Ramos (cell line): Measurements from ENCODE around the gene RHOH.

Experiments
- in situ Hi-C: fragments of 300-500 bp; cut with MboI; formaldehyde crosslinking; loops from one replicate; pipeline ENCODE4 v1.14.3; 2022; ENCODE audit warnings: low sequenced_read_pairs; ENCODE audit not compliant: unreplicated experiment

RHOH gene

DNA sequence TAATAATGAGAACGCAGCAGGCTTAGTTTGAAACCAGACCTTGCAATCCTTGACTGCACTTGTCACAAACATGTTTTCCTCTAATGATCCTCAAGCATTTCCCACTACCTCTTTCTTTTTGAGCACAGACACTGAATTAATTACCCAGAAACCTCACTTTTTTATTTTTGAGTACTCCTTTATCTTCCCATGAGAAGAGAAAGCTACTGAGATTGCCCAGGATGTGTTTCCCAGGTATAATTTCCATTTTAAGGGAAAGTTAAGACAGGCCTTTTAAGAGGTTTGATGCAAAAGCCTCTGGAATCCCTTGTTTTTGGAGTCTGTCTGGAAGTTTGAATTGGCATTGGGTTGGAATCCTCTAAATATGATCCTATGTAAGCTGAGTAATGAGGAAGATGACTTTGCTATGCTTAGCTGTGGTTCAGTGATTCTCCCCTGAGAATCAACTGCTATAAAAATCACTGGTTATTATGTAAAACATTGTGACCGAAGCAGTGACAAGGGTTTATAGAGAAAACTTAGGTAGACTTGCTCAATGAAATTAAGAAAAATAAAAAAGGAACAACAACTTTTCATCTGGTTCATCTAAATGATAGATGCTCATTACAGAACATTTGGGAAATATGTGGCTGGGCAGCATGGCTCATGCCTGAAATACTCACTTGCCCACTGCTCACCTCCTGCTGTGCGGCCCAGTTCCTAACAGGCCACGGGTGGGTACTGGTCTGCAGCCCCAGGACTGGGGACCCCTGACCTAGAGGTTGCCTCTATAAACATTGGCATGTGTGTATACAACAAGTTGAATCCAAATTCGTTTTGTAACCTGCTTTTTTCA, 10.8 kb upstream of the RHOH start:
- in situ Hi-C loops: loop anchor here (10.0 to 25.0 kb wide), 3 partner anchors 801 to 1424 kb away; partner anchors contain the start of gene RFC1

DNA sequence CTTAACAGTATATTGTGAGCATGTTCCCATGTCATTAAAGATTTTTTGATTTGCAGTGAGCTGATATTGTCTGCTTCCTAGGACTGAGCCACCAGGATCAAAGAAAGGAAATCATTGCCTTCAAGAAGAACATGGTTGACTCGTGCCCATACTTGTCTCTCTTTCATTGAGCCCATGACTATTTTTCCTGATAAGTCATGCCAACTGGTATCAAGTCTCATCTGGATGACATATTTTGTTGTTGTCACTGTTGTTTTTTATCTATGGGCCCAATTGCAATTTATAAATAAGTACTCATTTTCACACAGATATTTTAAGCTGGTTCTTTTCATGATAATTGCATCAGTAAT, 10.2 kb upstream of the RHOH start:
- in situ Hi-C loops: loop anchor here (10.0 to 25.0 kb wide), 3 partner anchors 801 to 1424 kb away; partner anchors contain the start of gene RFC1

DNA sequence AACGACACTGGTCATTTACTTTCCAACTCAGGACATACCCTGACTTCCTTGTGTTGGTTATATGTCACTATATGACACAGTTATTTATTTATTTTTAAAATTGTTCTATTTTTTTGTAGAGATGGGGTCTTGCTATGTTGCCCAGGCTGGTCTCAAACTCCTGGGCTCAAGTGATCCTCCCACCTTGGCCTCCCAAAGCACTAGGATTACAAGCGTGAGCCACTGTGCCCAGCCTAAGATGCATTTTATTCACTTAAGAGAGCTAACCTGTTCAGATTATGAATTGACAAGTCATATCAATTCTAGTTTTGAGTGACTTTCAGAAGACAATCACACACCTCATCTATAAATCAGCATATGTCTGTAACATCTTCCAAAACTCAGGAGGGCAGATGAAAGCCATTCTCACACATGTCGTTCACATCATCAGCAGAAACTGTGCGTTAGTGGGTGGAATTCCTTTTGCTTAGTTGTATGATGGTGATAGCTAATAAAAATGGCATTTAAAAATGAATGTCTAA, 9.4 kb upstream of the RHOH start:
- in situ Hi-C loops: loop anchor here (10.0 to 25.0 kb wide), 3 partner anchors 800 to 1425 kb away; partner anchors contain the start of gene RFC1

DNA sequence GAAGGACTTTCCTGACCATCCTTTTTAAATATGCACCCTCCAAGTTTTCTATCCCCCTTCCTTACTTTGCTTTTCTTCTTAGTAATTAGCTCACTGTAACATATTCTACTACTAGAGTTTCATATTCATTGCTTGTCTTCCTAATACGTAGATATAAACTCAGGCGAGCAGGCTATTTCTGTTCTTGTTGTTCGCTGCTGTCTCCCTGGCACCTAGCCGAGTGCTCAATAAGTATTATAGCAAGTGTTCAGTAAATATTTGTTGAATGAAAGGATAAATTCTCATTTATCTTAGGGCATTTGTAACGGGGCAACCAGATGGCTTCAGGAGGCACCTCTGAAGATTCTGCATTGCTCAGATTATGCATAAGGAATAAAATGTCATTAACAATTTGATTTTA, 6.8 kb upstream of the RHOH start:
- in situ Hi-C loops: loop anchor here (25.0 kb wide), 2 partner anchors 797 to 1428 kb away; no protein-coding TSS in a partner anchor

DNA sequence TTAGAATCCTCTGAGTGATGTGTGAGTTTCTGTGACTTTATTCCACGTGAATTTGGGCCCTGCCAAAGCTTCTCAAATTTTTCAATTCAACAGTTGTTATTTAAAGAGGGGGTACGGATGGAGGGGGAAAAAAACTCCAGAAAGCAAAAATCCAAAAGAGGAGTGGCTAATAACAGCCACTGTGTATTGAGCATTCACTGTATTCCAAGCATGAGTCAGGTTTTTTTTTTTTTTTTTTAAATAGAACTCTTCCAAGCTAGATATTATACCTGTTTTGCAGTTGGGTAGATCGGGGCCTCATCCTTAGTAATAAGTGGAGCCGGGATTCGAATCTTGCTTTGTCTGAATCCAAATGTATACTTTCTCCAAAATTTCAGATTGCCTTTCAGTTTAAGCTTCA, 6.4 kb upstream of the RHOH start:
- in situ Hi-C loops: loop anchor here (25.0 kb wide), 2 partner anchors 797 to 1428 kb away; no protein-coding TSS in a partner anchor

DNA sequence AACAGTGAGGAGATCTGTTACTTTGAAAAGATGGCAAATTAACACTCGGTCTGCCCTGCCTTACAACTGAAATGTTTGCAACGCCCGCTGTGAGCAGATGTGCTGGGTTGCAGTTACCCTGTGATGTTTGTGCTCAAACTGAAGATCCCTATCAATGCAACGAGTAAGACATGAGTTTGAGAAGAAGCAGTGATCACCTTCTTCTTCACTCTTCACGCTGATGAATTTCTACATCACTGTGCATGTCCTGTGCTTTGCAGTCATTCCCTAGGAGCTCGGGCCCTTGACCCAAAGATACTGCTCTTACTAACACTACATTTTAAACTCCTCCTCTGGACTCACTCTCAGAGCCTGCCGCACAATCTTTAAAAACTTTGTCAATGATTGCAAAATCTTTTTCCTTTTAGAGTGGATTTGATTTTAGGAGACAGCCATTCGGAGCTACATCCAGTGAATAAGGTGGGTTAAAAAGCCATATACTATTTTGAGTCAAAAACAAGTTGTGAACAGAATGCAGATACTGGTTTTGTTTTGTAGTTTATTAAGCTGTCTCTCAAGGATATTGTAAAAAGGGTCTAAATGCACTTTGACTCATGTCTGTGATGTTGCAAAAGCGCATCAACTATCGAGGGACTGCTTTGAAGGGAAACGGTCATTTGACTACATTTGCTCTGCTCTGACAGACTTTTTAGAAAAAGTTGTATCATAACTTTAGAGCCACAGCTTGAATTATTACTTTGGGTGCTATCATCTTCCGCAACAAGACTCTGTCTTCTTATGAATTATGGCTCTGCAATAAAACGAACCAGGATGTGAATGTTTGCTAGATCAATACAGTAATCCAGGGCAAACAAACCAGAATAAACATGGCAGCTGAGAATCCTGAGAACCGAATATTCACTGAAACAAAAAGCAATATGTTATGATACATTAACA, 5.7 kb upstream of the RHOH start:
- in situ Hi-C loops: loop anchor here (25.0 kb wide), 2 partner anchors 796 to 1429 kb away; no protein-coding TSS in a partner anchor

DNA sequence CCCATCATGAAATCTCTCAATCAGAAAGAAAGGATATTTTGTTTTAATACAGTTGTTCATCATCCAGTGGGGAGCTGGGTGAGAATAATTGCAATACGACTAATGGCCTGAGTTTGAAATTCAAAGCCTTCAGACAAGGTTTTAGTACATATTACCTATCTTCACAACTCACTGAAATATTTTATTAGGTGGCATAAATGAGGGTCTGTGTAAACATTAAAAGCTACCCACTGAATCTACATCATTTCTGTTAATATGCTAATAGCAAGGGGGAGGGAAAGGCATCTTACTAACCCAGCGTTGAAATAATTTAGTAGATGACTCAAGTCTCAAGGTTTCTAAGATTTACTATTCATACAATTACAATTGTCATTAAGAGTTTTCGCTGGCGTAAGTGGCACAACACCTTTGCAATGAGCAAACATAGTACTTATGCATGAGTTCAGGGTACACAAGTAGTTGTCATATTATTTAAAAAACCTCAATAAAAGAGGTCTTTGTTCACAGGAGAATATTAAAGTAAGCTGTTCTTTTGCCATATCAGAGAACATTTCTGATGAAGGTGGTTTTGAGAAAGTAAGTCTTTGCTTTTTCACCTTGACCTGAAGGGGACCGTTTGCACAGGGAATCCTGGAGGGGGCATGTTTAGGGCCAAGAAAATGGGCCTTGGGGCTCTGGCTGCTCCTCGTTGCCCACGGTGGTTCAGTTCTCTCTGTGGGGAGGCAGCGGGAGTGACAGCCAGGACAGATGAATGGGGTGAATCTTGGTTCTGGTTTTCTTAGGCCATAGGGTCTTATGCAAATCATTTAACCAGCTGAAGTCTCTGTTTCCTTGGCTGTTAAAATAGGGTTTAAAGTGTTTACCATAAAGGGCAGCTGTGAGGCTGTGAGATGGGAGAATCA, 4.5 kb upstream of the RHOH start:
- in situ Hi-C loops: loop anchor here (25.0 kb wide), 2 partner anchors 795 to 1430 kb away; no protein-coding TSS in a partner anchor

DNA sequence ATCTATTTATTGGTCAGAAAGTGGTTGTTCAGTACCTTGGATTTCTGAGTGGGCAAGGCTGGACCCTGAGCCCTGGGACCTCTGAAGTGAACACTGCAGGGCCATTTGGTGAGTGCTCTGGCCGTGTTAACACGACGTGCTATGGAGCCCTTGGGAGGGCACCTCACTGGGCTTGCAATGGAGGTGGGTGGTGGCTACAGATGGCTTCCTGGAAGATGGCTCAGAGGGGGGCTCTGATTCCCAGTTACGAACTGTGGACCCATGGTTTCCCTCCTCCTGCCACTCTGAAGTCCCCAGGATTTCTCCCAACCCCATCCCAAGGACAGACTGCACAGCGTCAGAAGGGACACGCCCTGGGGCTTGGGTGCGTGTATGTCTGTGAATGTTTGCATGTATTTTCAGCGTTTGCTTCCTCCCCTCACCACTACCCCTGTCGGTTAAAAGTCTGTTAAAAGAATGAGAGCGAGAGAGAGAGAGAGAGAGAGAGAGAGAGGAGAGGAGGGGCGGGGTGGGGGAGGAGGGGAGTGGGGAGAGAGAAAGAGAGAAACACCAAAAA, 3.7 kb upstream of the RHOH start:
- in situ Hi-C loops: loop anchor here (25.0 kb wide), 2 partner anchors 794 to 1431 kb away; no protein-coding TSS in a partner anchor

DNA sequence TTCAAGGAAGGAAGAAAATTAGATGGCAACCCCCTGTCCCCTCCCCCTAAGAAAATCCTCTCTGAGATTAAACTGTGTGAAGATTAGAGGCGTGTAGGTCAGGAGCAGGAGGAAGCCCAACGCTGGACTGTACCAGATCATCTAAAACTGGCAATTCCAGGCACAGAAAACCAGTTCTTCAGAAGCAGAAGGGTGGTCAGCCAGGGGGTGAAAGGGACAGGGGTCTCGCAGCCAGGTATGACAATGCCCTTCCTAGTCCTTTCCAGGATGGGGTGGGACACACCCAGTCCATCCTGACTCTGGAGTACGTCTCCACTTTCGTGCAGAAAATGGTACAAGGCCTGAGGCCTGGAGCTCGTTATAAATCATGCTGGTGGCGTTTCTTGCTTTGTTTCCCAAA, 3.3 kb upstream of the RHOH start:
- in situ Hi-C loops: loop anchor here (25.0 kb wide), 2 partner anchors 794 to 1431 kb away; no protein-coding TSS in a partner anchor

DNA sequence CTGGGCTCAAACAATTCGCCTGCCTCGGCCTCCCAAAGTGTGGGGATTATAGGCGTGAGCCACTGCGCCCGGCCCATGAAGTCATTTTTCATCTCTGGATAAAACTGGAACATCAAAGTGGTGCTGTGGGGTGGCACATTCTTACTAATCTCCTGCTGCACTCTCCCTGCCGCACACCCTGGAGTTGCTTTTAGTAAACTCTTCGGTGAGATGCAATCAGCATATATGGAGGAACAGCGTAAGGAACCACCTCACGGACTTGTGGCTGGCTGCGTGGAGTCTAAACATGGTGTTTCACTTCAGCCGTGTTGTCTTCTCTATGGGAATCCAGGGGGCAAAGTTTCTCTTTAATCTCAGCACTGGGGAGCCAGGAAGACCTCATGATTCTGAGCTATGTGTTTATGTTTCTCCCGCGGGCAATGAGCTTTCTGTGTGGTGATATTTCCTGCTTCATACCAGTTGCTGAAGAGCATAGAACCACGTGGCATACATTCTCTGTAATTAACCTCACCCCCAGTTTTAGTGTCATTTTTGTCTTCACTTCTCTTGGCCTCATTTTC, 2.1 kb upstream of the RHOH start:
- in situ Hi-C loops: loop anchor here (5.0 to 25.0 kb wide), 3 partner anchors 113 to 1432 kb away; no protein-coding TSS in a partner anchor

DNA sequence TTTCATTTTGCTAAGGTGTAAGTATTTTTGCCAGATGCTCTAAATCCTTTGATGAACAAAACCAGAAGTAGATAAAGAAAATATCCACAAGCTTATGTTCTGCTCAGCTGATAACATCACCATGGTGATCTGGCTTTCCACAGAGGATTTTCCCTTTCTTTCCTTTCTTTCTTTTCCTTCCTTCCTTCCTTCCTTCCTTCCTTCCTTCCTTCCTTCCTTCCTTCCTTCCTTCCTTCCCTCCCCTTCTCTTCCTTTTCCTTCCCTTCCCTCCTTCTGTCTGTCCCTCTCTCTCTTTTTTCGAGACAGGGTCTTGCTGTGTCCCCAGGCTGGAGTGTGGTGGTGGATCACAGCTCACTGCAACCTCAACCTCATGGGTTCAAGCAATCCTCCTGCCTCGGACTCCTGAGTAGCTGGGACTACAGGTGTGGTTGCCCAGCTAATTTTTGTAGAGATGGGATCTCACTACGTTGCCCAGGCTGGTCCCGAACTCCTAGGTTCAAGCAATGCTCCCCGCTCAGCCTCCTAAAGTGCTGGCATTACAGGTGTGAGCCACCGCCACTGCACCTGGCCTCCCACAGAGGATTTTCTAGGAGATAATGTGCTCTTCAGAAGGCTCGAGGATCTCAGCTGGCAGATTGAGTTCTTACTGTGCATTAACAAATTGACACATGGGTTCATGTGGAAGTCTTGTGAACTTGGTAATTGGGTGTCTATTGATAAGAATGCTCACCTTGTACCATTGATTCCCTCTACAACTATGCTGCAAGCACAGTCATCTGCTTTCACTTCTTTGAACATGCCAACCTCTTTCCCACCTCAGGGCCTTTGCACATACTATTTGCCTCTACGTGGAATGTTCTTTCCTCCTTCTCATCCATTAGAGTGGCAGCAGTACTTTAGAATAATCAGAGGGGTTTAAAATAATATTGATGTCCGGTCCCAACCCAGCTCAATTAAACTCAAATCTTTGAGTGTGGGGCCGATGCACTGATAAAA, 1.4 kb upstream of the RHOH start:
- in situ Hi-C loops: loop anchor here (5.0 to 25.0 kb wide), 3 partner anchors 112 to 1433 kb away; no protein-coding TSS in a partner anchor

DNA sequence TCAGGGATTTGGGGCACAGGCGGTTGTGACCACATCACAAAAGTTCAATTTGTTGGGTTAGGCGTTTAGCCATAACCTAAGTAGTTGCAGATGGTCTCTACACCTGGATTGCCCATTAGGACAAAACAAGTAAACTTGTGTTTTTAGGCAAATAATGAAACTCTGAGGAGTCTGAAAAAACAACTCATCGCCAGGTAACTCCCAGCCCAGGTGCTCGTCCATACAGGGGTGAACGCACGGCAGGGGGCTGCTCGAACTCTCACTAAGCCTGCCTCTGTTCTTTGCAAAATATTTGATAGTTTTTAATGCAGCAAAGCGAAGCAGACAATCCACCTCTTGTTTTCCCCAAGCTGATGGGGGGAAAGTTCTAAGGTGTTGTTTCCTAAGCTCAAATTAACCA, 559 bp upstream of the RHOH start:
- in situ Hi-C loops: loop anchor here (5.0 to 25.0 kb wide), 3 partner anchors 111 to 1434 kb away; no protein-coding TSS in a partner anchor

DNA sequence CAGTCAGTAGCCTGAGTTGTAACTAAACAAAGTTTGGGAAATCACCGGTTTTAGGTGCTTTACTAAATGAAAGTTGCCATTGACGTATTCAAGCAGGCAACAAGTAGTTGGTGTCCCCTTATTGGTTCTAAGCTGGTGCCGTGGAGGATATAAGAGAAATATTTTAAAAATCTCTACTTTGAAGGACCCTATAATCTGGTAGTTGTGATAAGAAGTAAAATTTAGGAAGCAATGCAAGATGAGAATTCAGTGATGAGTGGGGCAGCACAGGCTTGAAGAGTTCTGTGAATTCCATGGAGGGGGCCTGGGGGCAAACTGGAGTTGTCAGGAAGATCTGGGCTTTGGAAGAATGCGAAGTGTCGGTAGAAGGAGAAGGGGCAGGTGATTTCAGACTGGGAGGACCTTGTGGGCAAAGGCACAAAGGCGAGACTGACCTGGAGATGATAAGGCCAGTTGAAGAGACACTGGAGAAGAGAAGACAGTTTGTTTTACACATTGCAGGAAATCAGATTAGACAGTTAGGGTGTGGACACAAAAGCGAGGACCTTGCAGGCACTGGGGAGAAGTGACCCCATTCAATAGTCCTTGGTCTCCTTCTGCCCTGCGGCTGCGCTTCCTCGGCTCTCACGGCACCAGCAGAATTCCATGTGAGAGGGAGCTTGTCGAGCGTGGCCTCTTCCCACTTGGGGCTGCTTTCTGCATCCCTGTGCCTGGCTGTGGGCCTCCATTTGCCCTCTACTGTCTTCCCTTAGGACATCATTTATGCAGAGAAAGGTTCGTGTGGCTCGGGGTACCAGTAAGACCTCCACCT, 1.3 kb downstream of the RHOH start:
- in situ Hi-C loops: loop anchor here (5.0 to 25.0 kb wide), 3 partner anchors 109 to 1436 kb away; no protein-coding TSS in a partner anchor

DNA sequence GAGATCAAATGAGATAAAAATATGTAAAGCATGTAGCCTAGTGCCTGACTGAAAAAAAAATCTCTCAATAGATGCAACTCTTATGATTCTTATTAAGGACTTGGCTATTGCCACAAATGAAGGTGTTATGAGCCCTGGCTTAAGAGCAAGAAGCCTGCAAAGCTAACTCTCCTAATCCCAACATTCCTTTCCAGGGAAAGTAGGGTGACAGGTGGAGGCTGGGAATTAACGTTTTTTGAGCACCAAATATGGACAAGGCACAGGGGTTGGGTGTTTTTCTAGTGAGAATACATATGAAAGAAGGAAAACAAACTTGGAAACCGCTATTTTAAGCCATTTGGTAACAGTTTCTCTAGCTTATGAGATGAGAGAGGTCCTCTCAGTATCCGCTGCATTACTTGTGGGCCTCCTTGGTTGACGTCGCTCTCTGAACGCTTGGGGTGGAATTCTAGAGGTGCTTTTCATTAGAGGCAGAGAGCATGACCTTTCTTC, 2.4 kb downstream of the RHOH start:
- in situ Hi-C loops: loop anchor here (5.0 to 25.0 kb wide), 3 partner anchors 108 to 1437 kb away; no protein-coding TSS in a partner anchor

DNA sequence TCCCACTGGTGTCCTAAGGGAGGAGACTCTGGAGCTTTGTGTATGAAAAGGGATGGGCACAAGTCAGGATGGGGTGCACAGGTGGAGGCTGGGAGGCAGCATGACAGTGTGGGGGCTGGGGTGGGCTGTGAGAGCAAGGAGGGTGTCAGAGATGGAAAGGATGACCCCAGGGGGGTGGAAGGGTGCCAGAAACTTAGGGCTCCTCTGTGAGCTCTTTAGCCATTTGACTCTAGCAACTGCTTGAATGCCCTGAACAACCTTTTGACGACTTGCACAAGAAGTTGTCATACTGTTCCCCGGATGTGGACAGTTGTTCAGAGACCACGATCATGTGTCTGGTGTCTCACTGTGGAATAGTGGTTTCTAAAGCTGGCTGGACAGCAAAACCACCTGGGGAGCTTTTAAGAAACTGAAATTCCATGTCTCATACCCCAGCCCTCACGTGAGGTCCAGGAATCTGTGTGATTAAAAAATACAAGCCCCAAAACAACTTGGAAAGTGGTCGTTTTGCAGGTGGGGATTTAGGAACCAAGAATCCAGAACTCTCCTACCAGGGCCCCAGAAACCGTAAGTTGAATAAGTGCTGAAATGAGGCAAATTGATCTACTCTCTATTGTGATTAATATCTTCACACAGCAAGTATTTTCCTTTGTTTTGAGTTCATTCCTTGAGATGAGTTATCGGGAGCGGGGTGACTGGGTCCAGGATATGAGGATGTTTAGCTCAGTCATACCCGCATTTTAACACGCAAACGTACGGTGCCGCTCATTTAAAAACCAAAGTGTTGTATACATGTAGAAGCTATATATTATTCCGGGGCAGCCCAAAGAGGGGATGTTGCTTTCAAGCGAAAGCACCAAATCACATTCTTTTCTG, 3.4 kb downstream of the RHOH start:
- in situ Hi-C loops: loop anchor here (5.0 to 25.0 kb wide), 3 partner anchors 107 to 1438 kb away; no protein-coding TSS in a partner anchor
